GM08714 (cell line): ENCODE measurements around the gene USH1G.
"Not testable (repeated sequence)": the region's sequence is repeated elsewhere in the genome, so short reads cannot be mapped to it uniquely, and the experiment has no call there.

Experiments used
- H3K4me3 ChIP-seq: fragments of 200-500 bp; sonication (Bioruptor generic); 2 replicates; pipeline ENCODE4 v1.5.1; 2014; ENCODE audit warnings: mild to moderate bottlenecking, low read length, inconsistent platforms
- ZNF274 ChIP-seq: IDR thresholded peaks from 2 replicates; pipeline ENCODE4 v1.6.1; 2012; ENCODE audit warnings: mild to moderate bottlenecking, low read depth, low read length

Gene USH1G

GRCh38 chr17:74925242-74925641, 2.2 kb upstream of the USH1G start:
- no peak overlapping the region for H3K4me3 ChIP-seq
- TF ChIP-seq ZNF274, result no peak

- no peak within 1 kb of the TSS for H3K4me3 ChIP-seq
Measured at GRCh38 chr17:74924250-74924948, 1.3 kb upstream of the USH1G start, which contains the start of gene OTOP2. TSS of gene OTOP2 (plus strand) at chr17:74924273. CDS start at chr17:74924633, 360 bp downstream.

GRCh38 chr17:74923538-74924249, 639 bp upstream of the USH1G start:
- no peak for TF ChIP-seq ZNF274
- no peak overlapping the region for H3K4me3 ChIP-seq

More at GRCh38 chr17:74924250-74924948, 1.3 kb upstream of the USH1G start, which contains the start of gene OTOP2:
- no peak for TF ChIP-seq ZNF274

GRCh38 chr17:74922172-74922571, 883 bp downstream of the USH1G start:
- H3K4me3 ChIP-seq, result no peak overlapping the region
- TF ChIP-seq ZNF274, result no peak

GRCh38 chr17:74921769-74922168, 1.3 kb downstream of the USH1G start:
- no peak overlapping the region for H3K4me3 ChIP-seq
- no peak for TF ChIP-seq ZNF274

GRCh38 chr17:74921026-74921681, 1.9 kb downstream of the USH1G start:
- no peak overlapping the region for H3K4me3 ChIP-seq
- no peak for TF ChIP-seq ZNF274

GRCh38 chr17:74920642-74921025, 2.4 kb downstream of the USH1G start:
- no peak for TF ChIP-seq ZNF274
- no peak overlapping the region for H3K4me3 ChIP-seq

- H3K4me3 ChIP-seq, result no peak overlapping the region
- no peak for TF ChIP-seq ZNF274
Measured at GRCh38 chr17:74920306-74920620, 2.8 kb downstream of the USH1G start.

GRCh38 chr17:74919440-74920305, 3.4 kb downstream of the USH1G start:
- no peak for TF ChIP-seq ZNF274
- H3K4me3 ChIP-seq, result no peak overlapping the region

- H3K4me3 ChIP-seq, result no peak overlapping the region
- no peak for TF ChIP-seq ZNF274
Measured at GRCh38 chr17:74918906-74919305, 4.1 kb downstream of the USH1G start.

- H3K4me3 ChIP-seq, result no peak overlapping the region
- TF ChIP-seq ZNF274, result no peak
Measured at GRCh38 chr17:74917430-74917829, 5.6 kb downstream of the USH1G start.

- no peak for TF ChIP-seq ZNF274
- H3K4me3 ChIP-seq, result no peak overlapping the region
Measured at GRCh38 chr17:74916851-74917199, 6.2 kb downstream of the USH1G start.

- TF ChIP-seq ZNF274, result no peak
- no peak overlapping the region for H3K4me3 ChIP-seq
Measured at GRCh38 chr17:74916136-74916850, 6.8 kb downstream of the USH1G start.

- not testable (repeated sequence) for H3K4me3 ChIP-seq
Measured at GRCh38 chr17:74911423-74911822, 11.6 kb downstream of the USH1G start.

GRCh38 chr17:74909097-74909496, 14.0 kb downstream of the USH1G start:
- H3K4me3 ChIP-seq, result not testable (repeated sequence)
